ENCODE results near the gene TNFRSF19.

TNFRSF19 gene

DNA sequence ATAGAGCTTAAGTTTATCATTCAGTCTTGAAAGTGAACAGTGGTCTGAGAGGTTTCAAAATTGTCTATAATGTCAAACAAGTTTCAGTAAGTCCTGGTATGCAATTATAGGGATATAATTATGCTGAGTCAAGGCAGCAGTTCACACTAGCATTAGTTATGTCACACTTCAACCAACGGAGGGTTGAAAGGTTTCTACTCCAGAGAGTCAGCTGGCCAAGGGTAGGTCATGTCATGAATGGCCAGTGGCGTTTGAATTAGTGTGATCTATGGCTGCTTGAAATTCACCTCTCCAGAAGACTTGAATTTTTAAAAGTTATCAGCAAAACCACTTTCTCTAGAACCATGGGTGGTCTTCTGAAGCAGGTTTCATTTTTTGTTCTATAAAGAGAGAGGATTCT, 108.6 kb downstream of the TNFRSF19 start:
- no peak overlapping the region for H2BK12ac ChIP-seq (ENCODE audit: low read length)
- no peak overlapping the region for H3K9ac ChIP-seq (ENCODE audit: low read length)
- peaks cover 15 to 22% of the 10 kb centered on the region in 2 experiments for H3K36me3 ChIP-seq (ENCODE audit: control insufficient read depth in 1 of 2, insufficient read depth in 2 of 2, low read length in 2 of 2)
- H2AK5ac ChIP-seq (ENCODE audit: low read length) = no peak overlapping the region
- no peaks in the 10 kb centered on the region for H3K27me3 ChIP-seq (ENCODE audit: insufficient read depth, low read length)
- no peak overlapping the region for H3K27ac ChIP-seq (ENCODE audit: low read depth, low read length)
- H3K79me1 ChIP-seq (ENCODE audit: low read length) = peaks cover 1% of the 10 kb centered on the region
- no peak overlapping the region for H3K14ac ChIP-seq (ENCODE audit: low read length)
- no peak overlapping the region for H4K91ac ChIP-seq (ENCODE audit: low read depth, low read length)
- H3K18ac ChIP-seq (ENCODE audit: low read length) = no peak overlapping the region
- H4K12ac ChIP-seq (ENCODE audit: low read depth, low read length) = no peak overlapping the region
- no peaks in the 10 kb centered on the region for H3K79me2 ChIP-seq (ENCODE audit: control insufficient read depth, insufficient read depth, low read length, poor library complexity)
- no peak overlapping the region for H3K23ac ChIP-seq (ENCODE audit: low read length)
- peaks cover 10% of the 10 kb centered on the region for H3K9me3 ChIP-seq (ENCODE audit: insufficient read depth, low read depth, low read length)
- no peak overlapping the region for H3K4me3 ChIP-seq (ENCODE audit: low read depth, low read length)
- no peaks in the 10 kb centered on the region for H3K4me1 ChIP-seq (ENCODE audit: control insufficient read depth in 1 of 2, insufficient read depth in 2 of 2, low read length in 2 of 2)
- no CpG with 5 or more reads among the region's 2 CpGs for WGBS (ENCODE audit: extremely low coverage, insufficient coverage, insufficient read length)
- no peak overlapping the region for H2BK5ac ChIP-seq (ENCODE audit: low read depth, low read length, poor library complexity)
- H3K4ac ChIP-seq (ENCODE audit: low read depth, low read length) = no peak overlapping the region
- no peak overlapping the region for H2BK120ac ChIP-seq (ENCODE audit: insufficient read depth, low read length, poor library complexity)
- no peak for DNase-seq
- no peak overlapping the region for H2AFZ ChIP-seq (ENCODE audit: insufficient read depth, low read length, poor library complexity)
- H3K4me2 ChIP-seq (ENCODE audit: low read length) = no peak overlapping the region
- H4K8ac ChIP-seq (ENCODE audit: low read depth, low read length) = no peak overlapping the region

DNA sequence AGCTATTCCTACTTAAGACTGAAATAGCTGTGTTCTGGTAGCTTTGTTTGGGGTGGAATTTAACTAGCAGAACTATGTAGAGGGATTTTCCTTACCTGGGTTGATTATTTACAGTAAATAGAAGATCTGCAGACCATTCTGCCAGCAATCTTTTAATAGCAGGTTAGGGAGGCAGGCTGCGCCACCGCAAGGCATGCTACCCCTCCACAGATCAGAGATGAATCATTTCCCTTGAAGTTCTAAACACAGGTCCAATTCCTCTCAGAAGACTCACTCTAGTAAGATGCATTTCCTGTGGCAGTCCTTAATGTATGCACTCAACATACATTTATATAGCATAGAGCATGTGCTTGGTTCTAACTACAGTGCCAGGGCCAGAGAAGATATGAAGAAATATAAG, 109.0 kb downstream of the TNFRSF19 start:
- no peak overlapping the region for H3K4me3 ChIP-seq (ENCODE audit: low read depth, low read length)
- no peak overlapping the region for H3K9ac ChIP-seq (ENCODE audit: low read length)
- H2BK12ac ChIP-seq (ENCODE audit: low read length) = no peak overlapping the region
- peaks cover 13 to 17% of the 10 kb centered on the region in 2 experiments for H3K36me3 ChIP-seq (ENCODE audit: control insufficient read depth in 1 of 2, insufficient read depth in 2 of 2, low read length in 2 of 2)
- DNase-seq = no peak
- no peak overlapping the region for H3K14ac ChIP-seq (ENCODE audit: low read length)
- H2BK120ac ChIP-seq (ENCODE audit: insufficient read depth, low read length, poor library complexity) = no peak overlapping the region
- no peak overlapping the region for H4K91ac ChIP-seq (ENCODE audit: low read depth, low read length)
- H3K4me2 ChIP-seq (ENCODE audit: low read length) = no peak overlapping the region
- H3K4ac ChIP-seq (ENCODE audit: low read depth, low read length) = no peak overlapping the region
- no peak overlapping the region for H4K8ac ChIP-seq (ENCODE audit: low read depth, low read length)
- H3K18ac ChIP-seq (ENCODE audit: low read length) = no peak overlapping the region
- WGBS (ENCODE audit: extremely low coverage, insufficient coverage, insufficient read length) = no CpG with 5 or more reads among the region's 2 CpGs
- no peak overlapping the region for H2AFZ ChIP-seq (ENCODE audit: insufficient read depth, low read length, poor library complexity)
- peaks cover 10% of the 10 kb centered on the region for H3K9me3 ChIP-seq (ENCODE audit: insufficient read depth, low read depth, low read length)
- H3K27me3 ChIP-seq (ENCODE audit: insufficient read depth, low read length) = no peaks in the 10 kb centered on the region
- H2BK5ac ChIP-seq (ENCODE audit: low read depth, low read length, poor library complexity) = no peak overlapping the region
- no peak overlapping the region for H3K23ac ChIP-seq (ENCODE audit: low read length)
- H3K79me2 ChIP-seq (ENCODE audit: control insufficient read depth, insufficient read depth, low read length, poor library complexity) = no peaks in the 10 kb centered on the region
- H3K27ac ChIP-seq (ENCODE audit: low read depth, low read length) = no peak overlapping the region
- no peaks in the 10 kb centered on the region for H3K4me1 ChIP-seq (ENCODE audit: control insufficient read depth in 1 of 2, insufficient read depth in 2 of 2, low read length in 2 of 2)
- H3K79me1 ChIP-seq (ENCODE audit: low read length) = no peaks in the 10 kb centered on the region
- H4K12ac ChIP-seq (ENCODE audit: low read depth, low read length) = no peak overlapping the region
- no peak overlapping the region for H2AK5ac ChIP-seq (ENCODE audit: low read length)

DNA sequence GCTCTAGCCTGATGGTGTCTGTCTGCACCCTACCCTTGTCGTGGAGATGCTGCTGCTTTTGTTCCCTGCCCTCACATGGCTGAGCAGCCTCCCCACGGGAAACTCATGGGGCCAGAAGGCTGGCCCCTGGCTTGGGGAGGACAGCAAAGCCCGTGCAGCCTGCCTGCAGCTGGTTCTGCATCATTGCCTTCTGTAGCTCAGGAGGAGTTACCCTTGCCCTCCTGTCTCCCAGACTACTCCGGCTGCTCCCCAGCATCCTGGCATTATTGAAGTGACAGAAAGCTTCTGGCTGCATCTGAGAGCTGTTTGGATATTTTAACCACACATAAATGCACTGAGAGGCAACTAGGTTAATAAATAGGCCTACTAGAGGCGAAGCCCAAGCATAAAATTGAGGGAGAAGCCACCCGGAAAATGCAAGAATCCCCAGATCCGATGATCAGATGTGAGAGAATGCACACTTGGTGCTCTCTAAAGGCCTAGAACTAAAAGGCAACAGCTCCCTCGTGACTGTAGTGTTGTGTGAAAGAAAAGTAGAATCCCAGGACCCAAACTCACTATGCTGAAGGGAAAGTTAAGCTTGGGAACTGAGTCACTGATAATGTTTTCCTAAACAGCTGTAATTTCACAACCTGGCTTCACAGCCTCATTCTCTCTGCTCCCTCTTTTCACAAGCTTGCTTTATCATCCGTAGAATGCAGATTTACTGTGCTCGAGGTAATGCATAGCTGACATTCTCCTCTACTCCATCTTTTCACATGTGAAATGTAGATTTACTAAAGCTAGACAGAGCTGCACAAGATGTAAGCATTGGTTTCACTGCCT, 110.8 kb downstream of the TNFRSF19 start:
- Histone ChIP-seq H3K9ac (ENCODE audit: low read length) (no peak overlapping the region), H3K4me3 (ENCODE audit: low read depth, low read length) (no peak overlapping the region), H2BK120ac (ENCODE audit: insufficient read depth, low read length, poor library complexity) (no peak overlapping the region), H3K4me1 (ENCODE audit: control insufficient read depth in 1 of 2, insufficient read depth in 2 of 2, low read length in 2 of 2) (no peaks in the 10 kb centered on the region), H3K36me3 (ENCODE audit: control insufficient read depth in 1 of 2, insufficient read depth in 2 of 2, low read length in 2 of 2) (peaks cover 8 to 10% of the 10 kb centered on the region in 2 experiments), H3K9me3 (ENCODE audit: insufficient read depth, low read depth, low read length) (peaks cover 10% of the 10 kb centered on the region), H3K18ac (ENCODE audit: low read length) (no peak overlapping the region), H3K27ac (ENCODE audit: low read depth, low read length) (no peak overlapping the region), H3K4ac (ENCODE audit: low read depth, low read length) (no peak overlapping the region), H3K14ac (ENCODE audit: low read length) (peak overlapping the region; percentile 15), H3K79me2 (ENCODE audit: control insufficient read depth, insufficient read depth, low read length, poor library complexity) (no peaks in the 10 kb centered on the region), H2AK5ac (ENCODE audit: low read length) (no peak overlapping the region), H3K4me2 (ENCODE audit: low read length) (no peak overlapping the region), H3K27me3 (ENCODE audit: insufficient read depth, low read length) (no peaks in the 10 kb centered on the region), H4K91ac (ENCODE audit: low read depth, low read length) (no peak overlapping the region), H3K79me1 (ENCODE audit: low read length) (no peaks in the 10 kb centered on the region), H2AFZ (ENCODE audit: insufficient read depth, low read length, poor library complexity) (no peak overlapping the region), H4K12ac (ENCODE audit: low read depth, low read length) (no peak overlapping the region), H3K23ac (ENCODE audit: low read length) (no peak overlapping the region), H4K8ac (ENCODE audit: low read depth, low read length) (no peak overlapping the region), H2BK12ac (ENCODE audit: low read length) (no peak overlapping the region), H2BK5ac (ENCODE audit: low read depth, low read length, poor library complexity) (no peak overlapping the region)
- no CpG with 5 or more reads among the region's 10 CpGs for WGBS (ENCODE audit: extremely low coverage, insufficient coverage, insufficient read length)
- DNase-seq = peak in 1 of 2 donors; percentile 56

DNA sequence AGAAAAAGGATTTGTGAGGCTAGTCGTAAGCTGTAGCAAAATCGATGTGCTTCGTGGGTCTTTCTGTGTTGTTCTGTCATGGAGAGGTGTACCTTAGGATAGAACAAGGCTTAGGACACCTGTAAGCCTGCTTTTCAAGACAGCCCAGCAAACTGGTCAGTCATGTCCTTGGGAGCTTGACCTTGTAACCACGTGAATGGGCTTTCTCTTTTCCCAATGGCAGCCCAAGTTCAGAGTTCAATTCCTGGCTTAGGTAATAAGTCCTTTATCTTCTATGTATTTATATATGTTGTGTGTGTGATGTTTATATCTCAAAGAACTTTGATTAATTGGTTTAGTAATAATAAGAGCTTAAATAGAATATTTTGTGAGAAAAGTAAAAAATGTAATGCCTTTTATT, 112.9 kb downstream of the TNFRSF19 start:
- Histone ChIP-seq H3K79me1 (ENCODE audit: low read length) (no peaks in the 10 kb centered on the region), H3K23ac (ENCODE audit: low read length) (no peak overlapping the region), H4K12ac (ENCODE audit: low read depth, low read length) (no peak overlapping the region), H3K9me3 (ENCODE audit: insufficient read depth, low read depth, low read length) (peaks cover 2% of the 10 kb centered on the region), H4K8ac (ENCODE audit: low read depth, low read length) (no peak overlapping the region), H3K4me2 (ENCODE audit: low read length) (no peak overlapping the region), H2BK5ac (ENCODE audit: low read depth, low read length, poor library complexity) (no peak overlapping the region), H3K4ac (ENCODE audit: low read depth, low read length) (no peak overlapping the region), H3K9ac (ENCODE audit: low read length) (no peak overlapping the region), H3K27me3 (ENCODE audit: insufficient read depth, low read length) (no peaks in the 10 kb centered on the region), H3K14ac (ENCODE audit: low read length) (no peak overlapping the region), H2BK120ac (ENCODE audit: insufficient read depth, low read length, poor library complexity) (no peak overlapping the region), H3K4me1 (ENCODE audit: control insufficient read depth in 1 of 2, insufficient read depth in 2 of 2, low read length in 2 of 2) (no peaks in the 10 kb centered on the region), H3K79me2 (ENCODE audit: control insufficient read depth, insufficient read depth, low read length, poor library complexity) (no peaks in the 10 kb centered on the region), H3K36me3 (ENCODE audit: control insufficient read depth in 1 of 2, insufficient read depth in 2 of 2, low read length in 2 of 2) (no peaks in the 10 kb centered on the region), H3K27ac (ENCODE audit: low read depth, low read length) (no peak overlapping the region), H4K91ac (ENCODE audit: low read depth, low read length) (no peak overlapping the region), H3K18ac (ENCODE audit: low read length) (no peak overlapping the region), H3K4me3 (ENCODE audit: low read depth, low read length) (no peak overlapping the region), H2AFZ (ENCODE audit: insufficient read depth, low read length, poor library complexity) (no peak overlapping the region), H2AK5ac (ENCODE audit: low read length) (no peak overlapping the region), H2BK12ac (ENCODE audit: low read length) (no peak overlapping the region)
- DNase-seq = no peak
- WGBS (ENCODE audit: extremely low coverage, insufficient coverage, insufficient read length) = no CpG with 5 or more reads among the region's 4 CpGs
